HG03135 (cell line): ENCODE measurements around the gene TMEM255B.

Source experiments
- ATAC-seq: cut with Tn5 transposase; IDR thresholded peaks from one replicate; pipeline ENCODE4 v1.9.1; 2021; ENCODE audit warnings: mild to moderate bottlenecking, moderate library complexity; ENCODE audit not compliant: unreplicated experiment

TMEM255B gene

GRCh38 chr13:113766035-113766800 lies 7.2 kb downstream of the TMEM255B start:
- ATAC-seq, result no peak

DNA sequence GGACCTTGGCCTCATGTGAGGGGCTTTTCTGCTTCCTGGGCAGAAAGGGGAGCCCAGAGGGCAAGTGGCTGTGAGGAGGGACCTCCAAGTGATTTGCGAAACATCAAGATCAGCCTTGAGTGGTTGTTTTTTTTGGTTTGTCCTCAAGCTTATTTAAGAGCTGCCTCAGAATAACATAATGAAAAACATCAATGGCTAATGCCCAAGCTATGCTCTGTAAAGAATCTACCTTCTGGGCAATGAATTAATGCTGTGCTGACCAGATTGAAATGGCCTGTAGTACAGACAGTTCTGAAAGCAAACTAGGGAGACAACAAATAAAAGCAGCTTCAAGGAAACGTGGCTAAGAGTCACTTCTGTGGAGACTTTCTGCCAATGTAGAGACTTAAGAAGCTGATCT lies 8.3 kb downstream of the TMEM255B start:
- no peak for ATAC-seq

GRCh38 chr13:113768018-113768905 lies 9.2 kb downstream of the TMEM255B start:
- no peak for ATAC-seq

DNA sequence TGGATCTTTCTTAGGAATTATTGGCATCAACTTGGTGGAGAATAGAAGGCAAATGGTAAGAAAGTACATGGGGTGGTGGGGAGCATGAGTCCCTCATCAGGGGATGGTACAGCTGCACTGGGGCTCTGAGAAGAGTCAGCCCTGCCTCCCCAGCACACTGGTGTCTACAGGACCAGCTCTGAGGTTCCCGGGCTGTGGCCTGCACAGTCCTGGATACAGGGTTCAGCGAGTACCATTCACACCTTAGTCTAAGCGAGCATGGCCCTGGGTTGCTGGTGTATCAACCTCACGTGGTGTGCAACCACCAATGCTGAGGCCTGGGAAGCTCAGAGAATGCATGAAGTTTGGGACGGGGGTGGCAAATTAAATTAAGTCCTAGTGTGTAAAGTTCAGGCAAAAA lies 10.1 kb downstream of the TMEM255B start:
- ATAC-seq, result no peak

GRCh38 chr13:113769881-113770280 lies 10.9 kb downstream of the TMEM255B start:
- ATAC-seq, result no peak

DNA sequence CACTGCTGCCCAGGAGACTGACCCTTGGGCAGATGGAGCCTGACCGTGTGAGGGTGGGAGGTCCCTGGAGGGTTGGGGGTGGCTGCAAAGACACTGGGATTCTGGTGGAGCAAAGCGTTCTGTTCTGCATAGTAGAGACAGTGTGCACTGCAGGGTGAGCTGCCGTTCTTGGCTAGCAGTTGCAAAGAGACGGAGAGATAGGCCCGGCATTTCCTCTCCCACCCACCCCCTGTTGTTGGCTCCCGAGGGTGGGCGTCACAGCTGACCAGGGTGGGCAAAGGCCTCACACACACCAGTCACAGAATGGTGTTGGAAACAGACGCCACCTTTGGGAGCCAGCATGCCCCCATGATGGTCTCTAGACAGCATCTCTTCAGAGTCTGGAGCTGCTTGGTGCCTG lies 11.4 kb downstream of the TMEM255B start:
- no peak for ATAC-seq

- ATAC-seq, result no peak
Observed at GRCh38 chr13:113770937-113771336, 11.9 kb downstream of the TMEM255B start.

GRCh38 chr13:113771709-113772331 lies 12.8 kb downstream of the TMEM255B start:
- no peak for ATAC-seq

GRCh38 chr13:113774177-113775107 lies 15.4 kb downstream of the TMEM255B start:
- ATAC-seq, result no peak

GRCh38 chr13:113775451-113776145 lies 16.6 kb downstream of the TMEM255B start:
- no peak for ATAC-seq

DNA sequence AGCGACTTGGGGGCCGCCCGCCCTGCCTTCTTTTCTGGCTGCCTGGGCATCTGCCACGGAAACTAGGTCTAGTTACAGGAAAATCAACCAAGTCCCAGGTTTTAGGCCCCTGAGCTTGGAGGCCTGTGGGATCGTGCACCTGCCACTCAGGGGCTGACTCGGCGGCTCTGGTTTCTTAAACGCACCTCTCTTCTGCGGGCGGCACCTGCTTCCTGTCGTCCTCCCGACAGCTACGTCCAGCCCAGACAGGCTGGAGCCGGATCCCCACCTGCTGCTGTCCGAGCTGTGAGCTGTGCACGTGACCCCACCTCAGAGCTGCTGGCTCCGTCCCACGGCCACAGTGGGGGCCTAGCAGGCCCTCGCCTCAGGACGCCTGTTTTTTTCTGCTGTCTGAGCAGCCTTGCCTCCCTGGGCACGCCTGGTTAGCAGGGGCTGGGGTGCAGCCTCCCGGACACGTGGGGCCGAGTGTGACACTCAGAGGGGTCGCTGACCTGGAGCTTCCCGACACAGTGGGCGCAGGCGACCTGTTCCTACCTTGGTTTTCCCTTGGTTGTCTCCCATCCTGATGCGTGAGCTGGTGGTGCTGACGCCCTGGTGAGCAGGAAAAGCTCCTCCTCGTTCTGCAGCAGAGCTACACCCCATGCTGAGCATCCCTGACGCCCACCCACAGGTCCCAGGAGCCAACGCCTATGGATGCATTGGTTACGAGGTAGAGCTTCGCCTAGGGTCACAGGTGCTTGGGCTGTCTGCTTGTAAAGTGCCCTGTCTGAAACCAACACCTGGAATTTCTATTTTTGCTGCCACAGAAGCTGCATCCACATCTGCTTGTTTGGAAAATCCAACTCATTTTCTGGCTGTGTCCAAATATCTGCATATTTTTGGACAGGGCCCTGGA lies 17.5 kb downstream of the TMEM255B start:
- ATAC-seq, result no peak

- no peak for ATAC-seq
Observed at GRCh38 chr13:113777311-113778260, 18.6 kb downstream of the TMEM255B start.

DNA sequence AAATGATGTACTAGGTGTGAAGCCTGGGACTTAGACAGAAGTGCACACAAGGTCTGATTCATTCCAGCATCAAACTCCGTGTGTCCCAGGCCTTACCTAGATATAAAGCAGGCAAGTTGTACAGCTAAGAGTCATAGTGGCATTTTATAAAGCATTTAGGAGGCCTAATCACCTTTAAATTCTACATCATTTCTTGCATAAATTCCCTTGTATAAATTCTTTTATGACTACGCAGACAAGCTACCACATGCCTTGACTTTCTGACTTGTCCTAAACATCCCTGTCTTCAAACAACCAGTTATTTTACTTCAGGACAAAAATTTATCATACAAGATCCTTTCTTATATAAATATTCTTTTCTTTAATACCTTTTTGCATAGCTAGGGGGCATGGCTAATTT lies 22.5 kb downstream of the TMEM255B start:
- no peak for ATAC-seq

- no peak for ATAC-seq
Observed at GRCh38 chr13:113782472-113782871, 23.4 kb downstream of the TMEM255B start.

DNA sequence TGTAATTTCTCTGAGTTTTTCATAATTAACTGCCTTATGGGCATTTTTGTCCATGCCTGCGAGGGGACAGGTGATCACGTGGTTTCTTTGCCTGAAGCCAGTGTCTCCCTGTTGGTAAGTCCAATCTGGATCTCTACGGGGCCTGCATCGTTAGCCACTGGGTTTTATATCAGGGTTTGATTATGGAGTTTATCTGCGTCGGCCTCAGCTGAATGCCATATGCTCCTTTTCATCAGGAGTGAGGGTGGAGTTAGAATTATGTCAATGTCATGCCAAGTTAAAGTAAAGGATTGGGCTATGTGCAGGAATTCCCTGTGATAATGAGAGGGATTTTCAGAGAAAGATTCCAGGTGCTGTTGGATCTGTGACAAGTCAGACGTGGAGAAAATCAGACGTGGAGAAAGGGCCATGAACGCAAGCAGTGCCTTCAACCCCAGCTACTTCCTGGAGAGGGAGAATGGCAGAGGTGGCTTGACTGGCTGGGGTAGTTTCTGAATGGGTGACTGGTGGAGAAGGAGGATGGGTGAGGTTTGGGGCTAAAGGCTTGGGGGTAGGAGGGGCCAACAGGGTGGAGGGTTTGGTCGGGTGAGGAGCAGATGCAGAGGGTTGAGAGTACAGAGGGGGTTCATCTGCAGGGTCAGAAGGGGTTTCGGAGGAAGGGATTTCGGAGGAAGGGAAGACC lies 24.3 kb downstream of the TMEM255B start:
- no peak for ATAC-seq

- no peak for ATAC-seq
Observed at GRCh38 chr13:113783966-113784644, 25.1 kb downstream of the TMEM255B start.

DNA sequence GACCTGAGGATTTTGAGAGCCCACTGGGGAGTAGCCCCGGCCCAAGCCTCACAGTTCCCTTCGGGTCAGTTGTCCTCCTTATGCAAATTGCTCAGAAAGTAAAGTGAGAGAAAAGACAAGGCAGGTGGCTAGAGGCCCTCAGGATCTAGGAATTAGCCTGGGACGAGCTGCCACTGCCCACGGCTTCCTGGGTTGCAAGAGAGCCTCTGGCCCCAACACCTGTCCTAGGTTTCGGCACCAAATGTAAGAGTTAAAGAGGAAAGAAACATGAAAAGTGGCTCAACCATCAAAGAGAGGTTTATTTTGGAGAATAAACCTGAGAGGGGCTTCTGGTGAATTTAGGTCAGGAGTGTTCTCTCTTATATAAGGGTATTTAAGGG lies 25.6 kb downstream of the TMEM255B start:
- ATAC-seq, result no peak
